ENCODE data around the gene DLL4.
A peak's percentile ranks its signal among the peaks of the same experiment; 100 is the strongest.

The DLL4 gene

GRCh38 chr15:40941528-40942336 is 12.6 kb downstream of the DLL4 start:
- DNase-seq (ENCODE audit: extremely low read depth, low read depth): no peak
- peak overlapping the region; percentile 38 for H3K4me3 ChIP-seq (replicated peaks; ENCODE audit: low read depth, low read length)
- TF ChIP-seq, protein P1, sequence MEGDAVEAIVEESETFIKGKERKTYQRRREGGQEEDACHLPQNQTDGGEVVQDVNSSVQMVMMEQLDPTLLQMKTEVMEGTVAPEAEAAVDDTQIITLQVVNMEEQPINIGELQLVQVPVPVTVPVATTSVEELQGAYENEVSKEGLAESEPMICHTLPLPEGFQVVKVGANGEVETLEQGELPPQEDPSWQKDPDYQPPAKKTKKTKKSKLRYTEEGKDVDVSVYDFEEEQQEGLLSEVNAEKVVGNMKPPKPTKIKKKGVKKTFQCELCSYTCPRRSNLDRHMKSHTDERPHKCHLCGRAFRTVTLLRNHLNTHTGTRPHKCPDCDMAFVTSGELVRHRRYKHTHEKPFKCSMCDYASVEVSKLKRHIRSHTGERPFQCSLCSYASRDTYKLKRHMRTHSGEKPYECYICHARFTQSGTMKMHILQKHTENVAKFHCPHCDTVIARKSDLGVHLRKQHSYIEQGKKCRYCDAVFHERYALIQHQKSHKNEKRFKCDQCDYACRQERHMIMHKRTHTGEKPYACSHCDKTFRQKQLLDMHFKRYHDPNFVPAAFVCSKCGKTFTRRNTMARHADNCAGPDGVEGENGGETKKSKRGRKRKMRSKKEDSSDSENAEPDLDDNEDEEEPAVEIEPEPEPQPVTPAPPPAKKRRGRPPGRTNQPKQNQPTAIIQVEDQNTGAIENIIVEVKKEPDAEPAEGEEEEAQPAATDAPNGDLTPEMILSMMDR (IDR thresholded peaks at IDR 0.05; ENCODE audit: low read depth, low read length, missing control alignments): peak; percentile 25

- no peak for DNase-seq (ENCODE audit: extremely low read depth, low read depth)
- TF ChIP-seq, protein P1 (IDR thresholded peaks at IDR 0.05; ENCODE audit: low read depth, low read length, missing control alignments): no peak
- H3K4me3 ChIP-seq (replicated peaks; ENCODE audit: low read depth, low read length): peak overlapping the region; percentile 38
Measured at GRCh38 chr15:40942337-40942854, 13.3 kb downstream of the DLL4 start.

DNA sequence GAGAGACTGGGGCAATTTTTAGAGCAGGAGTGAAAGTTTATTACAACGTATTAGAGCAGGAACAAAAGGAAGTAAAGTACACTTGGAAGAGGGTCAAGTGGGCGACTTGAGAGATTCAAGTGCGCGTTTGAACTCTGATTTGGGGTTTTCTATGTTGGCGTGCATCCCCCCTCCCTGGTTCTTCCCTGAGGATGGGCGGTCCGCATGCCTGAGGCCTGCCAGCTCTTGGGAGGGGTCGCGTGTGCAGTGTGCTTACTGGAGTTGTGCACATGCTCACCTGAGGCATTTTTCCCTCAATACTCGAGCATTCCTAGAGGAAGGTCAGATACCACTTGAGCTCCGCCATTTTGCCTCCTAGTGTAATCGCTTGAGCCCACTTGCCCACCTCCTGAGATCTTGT is 13.7 kb downstream of the DLL4 start:
- H3K4me3 ChIP-seq (replicated peaks; ENCODE audit: low read depth, low read length): no peak overlapping the region
- TF ChIP-seq, protein P1 (IDR thresholded peaks at IDR 0.05; ENCODE audit: low read depth, low read length, missing control alignments): no peak
- DNase-seq (ENCODE audit: extremely low read depth, low read depth): no peak

GRCh38 chr15:40943764-40944365 is 14.7 kb downstream of the DLL4 start:
- H3K4me3 ChIP-seq (replicated peaks; ENCODE audit: low read depth, low read length): no peak overlapping the region
- DNase-seq (ENCODE audit: extremely low read depth, low read depth): no peak
- TF ChIP-seq, protein P1 (IDR thresholded peaks at IDR 0.05; ENCODE audit: low read depth, low read length, missing control alignments): no peak

DNA sequence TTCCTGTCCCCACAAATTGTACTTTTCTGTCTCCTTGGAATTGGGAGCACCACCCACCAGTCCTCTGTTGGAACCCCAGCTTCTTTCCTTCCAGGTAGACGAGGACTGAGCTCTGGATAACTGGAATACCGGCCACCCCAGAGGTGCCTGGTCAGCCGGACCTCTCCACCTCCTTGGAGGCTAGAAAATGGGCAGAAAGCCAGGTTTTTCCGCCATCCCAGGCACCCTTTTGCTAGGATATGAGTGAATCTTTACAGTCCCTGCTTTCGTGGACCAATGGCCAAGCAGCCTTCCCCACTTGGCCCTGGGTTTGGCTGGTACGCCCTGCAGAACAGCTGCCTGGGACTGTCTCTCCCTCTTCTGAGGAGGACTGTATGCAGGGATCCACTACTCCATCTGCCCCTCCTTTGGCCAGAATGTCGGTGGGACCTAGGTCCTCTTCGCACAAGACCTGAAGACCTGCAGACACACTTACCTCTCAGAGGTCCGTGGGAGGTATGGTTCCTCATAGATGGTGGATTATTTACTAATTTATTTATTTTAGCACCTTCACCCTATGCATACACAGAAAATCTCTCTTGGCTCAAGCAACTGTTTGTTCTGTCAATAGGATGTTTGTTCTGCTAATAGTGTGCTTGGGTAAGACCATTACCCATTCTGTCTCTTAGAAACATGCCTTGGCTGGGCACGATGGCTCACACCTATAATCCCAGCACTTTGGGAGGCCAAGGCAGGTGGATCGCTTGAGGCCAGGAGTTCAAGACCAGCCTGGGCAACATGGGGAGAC is 15.6 kb downstream of the DLL4 start:
- DNase-seq (ENCODE audit: extremely low read depth, low read depth): no peak
- H3K4me3 ChIP-seq (replicated peaks; ENCODE audit: low read depth, low read length): no peak overlapping the region

More for the DNA sequence above, 15.6 kb downstream of the DLL4 start:
- TF ChIP-seq, protein P1 (IDR thresholded peaks at IDR 0.05; ENCODE audit: low read depth, low read length, missing control alignments): no peak

Measured in HFF-Myc (cell line).